HG02571 (cell line): ENCODE data around the gene SMYD3.
"Not testable (repeated sequence)": the region's sequence is repeated elsewhere in the genome, so short reads cannot be mapped to it uniquely, and the experiment has no call there.

Source experiments
- ATAC-seq: cut with Tn5 transposase; IDR thresholded peaks from one replicate; pipeline ENCODE4 v1.9.1; 2021; ENCODE audit warnings: mild to moderate bottlenecking, moderate library complexity; ENCODE audit not compliant: unreplicated experiment

Gene SMYD3

GRCh38 chr1:245797592-245798348 lies 709.3 kb downstream of the SMYD3 start:
- no peak for ATAC-seq

GRCh38 chr1:245791410-245792312 lies 715.4 kb downstream of the SMYD3 start:
- ATAC-seq: no peak

- no peak for ATAC-seq
These were observed 716.6 kb downstream of the SMYD3 start for GRCh38 chr1:245790441-245790840.

- no peak for ATAC-seq
These were observed 718.2 kb downstream of the SMYD3 start for GRCh38 chr1:245788886-245789285.

GRCh38 chr1:245788269-245788668 lies 718.8 kb downstream of the SMYD3 start:
- no peak for ATAC-seq

- ATAC-seq: no peak
These were observed 720.1 kb downstream of the SMYD3 start for GRCh38 chr1:245786948-245787347.

GRCh38 chr1:245779797-245780755 lies 727.0 kb downstream of the SMYD3 start:
- no peak for ATAC-seq

GRCh38 chr1:245777752-245778151 lies 729.3 kb downstream of the SMYD3 start:
- ATAC-seq: no peak

- ATAC-seq: no peak
These were observed 730.3 kb downstream of the SMYD3 start for GRCh38 chr1:245776694-245777332.

- ATAC-seq: no peak
These were observed 730.9 kb downstream of the SMYD3 start for GRCh38 chr1:245776139-245776538.

GRCh38 chr1:245774931-245775330 lies 732.1 kb downstream of the SMYD3 start:
- not testable (repeated sequence) for ATAC-seq

GRCh38 chr1:245774196-245774595 lies 732.9 kb downstream of the SMYD3 start:
- ATAC-seq: no peak

GRCh38 chr1:245773344-245773743 lies 733.7 kb downstream of the SMYD3 start:
- ATAC-seq: no peak

GRCh38 chr1:245772739-245773138 lies 734.3 kb downstream of the SMYD3 start:
- no peak for ATAC-seq

- ATAC-seq: no peak
These were observed 734.8 kb downstream of the SMYD3 start for GRCh38 chr1:245772325-245772724.

- ATAC-seq: no peak
These were observed 735.4 kb downstream of the SMYD3 start for GRCh38 chr1:245771511-245772281.

- ATAC-seq: no peak
These were observed 736.9 kb downstream of the SMYD3 start for GRCh38 chr1:245770156-245770555.

- no peak for ATAC-seq
These were observed 738.5 kb downstream of the SMYD3 start for GRCh38 chr1:245768596-245768995.

- ATAC-seq: no peak
These were observed 741.7 kb downstream of the SMYD3 start for GRCh38 chr1:245765230-245766000.
